A549 (cell line): ENCODE measurements around the gene EPHB4. TPM values are rescaled to one million over a fixed set of nuclear protein-coding genes. Genes with fewer than 3 reads are reported as not detected.
A peak's percentile ranks its signal among the peaks of the same experiment; 100 is the strongest.

Source experiments
- ATAC-seq, 2 experiments: fragments of 200-7000 bp in 1 of 2; fragments of >200 bp in 1 of 2; cut with Nextera tagmentation in 1 of 2; cut with Tn5 transposase in 1 of 2; 3 replicates each; pipeline versions ENCODE4 v1.8.0 to v1.9.1; 2018 to 2020; ENCODE audit warnings: mild to moderate bottlenecking in 1 of 2, moderate library complexity in 1 of 2
- CTCF ChIA-PET: fragments of 300-600 bp; sonication (Branson Sonifier 250); formaldehyde crosslinking; extraction: SDS; loops from one replicate; lab custom pipeline; 2021; ENCODE audit warnings: antibody characterized with exemption, inconsistent platforms; lab: Yijun Ruan, JAX
- POLR2A ChIA-PET: fragments of 350-600 bp; formaldehyde crosslinking; extraction: SDS; loops from one replicate; lab custom pipeline; 2021; ENCODE audit warnings: antibody characterized with exemption, inconsistent platforms; lab: Yijun Ruan, JAX
- DNase-seq, 2 experiments: peaks; one replicate each; pipeline versions ENCODE4 v3.0.0 to v3.0.0-alpha.2; 2011 to 2016; ENCODE audit warnings: low read depth in 1 of 2, low spot score in 1 of 2
- FAIRE-seq: peaks from 2 replicates; lab custom pipeline; 2011; peaks lifted over from hg19 to GRCh38; lab: Jason Lieb, UNC
- H3K27ac ChIP-seq, 2 experiments: fragments of >200 bp; sonication (Bioruptor Twin); formaldehyde crosslinking; 3 replicates each; pipeline ENCODE4 v1.5.1; 2016 to 2017
- H3K4me1 ChIP-seq: fragments of >200 bp; sonication (Bioruptor Twin); formaldehyde crosslinking; 3 replicates; pipeline ENCODE4 v1.6.1; 2016
- H3K4me2 ChIP-seq: fragments of >200 bp; sonication (Bioruptor Twin); formaldehyde crosslinking; 3 replicates; pipeline ENCODE4 v1.6.1; 2016
- H3K4me3 ChIP-seq: fragments of >200 bp; sonication (Bioruptor Twin); formaldehyde crosslinking; 3 replicates; pipeline ENCODE4 v1.5.1; 2016
- H3K9me3 ChIP-seq: fragments of >200 bp; sonication (Bioruptor Twin); formaldehyde crosslinking; 3 replicates; pipeline ENCODE4 v1.6.1; 2016
- CHD2 ChIP-seq: fragments of 150-350 bp; IDR thresholded peaks from 2 replicates; pipeline ENCODE4 v1.6.1; 2014; ENCODE audit warnings: low read length; ENCODE audit not compliant: partially characterized antibody
- EHF ChIP-seq: fragments of 250-450 bp; sonication (Bioruptor Pico); IDR thresholded peaks from 2 replicates; pipeline ENCODE4 v1.5.0; 2020; ENCODE audit warnings: mild to moderate bottlenecking
- ELK1 ChIP-seq: fragments of 150-350 bp; IDR thresholded peaks from 2 replicates; pipeline ENCODE4 v1.6.1; 2014; ENCODE audit warnings: low read depth, mild to moderate bottlenecking, low read length
- EP300 ChIP-seq, 2 experiments: fragments of >200 bp; sonication (Bioruptor Twin); formaldehyde crosslinking; IDR thresholded peaks; 2 replicates in 1 of 2; 3 replicates in 1 of 2; pipeline ENCODE4 v1.6.1; 2016 to 2017
- ESRRA ChIP-seq: fragments of 150-350 bp; IDR thresholded peaks from 2 replicates; pipeline ENCODE4 v1.6.1; 2014; ENCODE audit warnings: mild to moderate bottlenecking, low read length, borderline replicate concordance
- FOSL2 ChIP-seq, 2 experiments: fragments of 450-650 bp in 1 of 2; fragments of >200 bp in 1 of 2; sonication (Bioruptor Twin) in 1 of 2; formaldehyde crosslinking; IDR thresholded peaks; 2 replicates each; pipeline versions ENCODE4 v1.5.0 to v1.6.1; 2016 to 2020; ENCODE audit warnings: mild to moderate bottlenecking in 1 of 2, moderate library complexity in 1 of 2
- HDAC2 ChIP-seq: fragments of 200-600 bp; sonication (generic); IDR thresholded peaks from 2 replicates; pipeline ENCODE4 v1.6.1; 2016
- HEYL ChIP-seq: fragments of 250-450 bp; sonication (Bioruptor Pico); IDR thresholded peaks from 2 replicates; pipeline ENCODE4 v1.8.0; 2021; ENCODE audit warnings: mild to moderate bottlenecking, moderate library complexity
- HMGXB4 ChIP-seq: fragments of 250-450 bp; sonication (Bioruptor Pico); IDR thresholded peaks from 2 replicates; pipeline ENCODE4 v1.5.0; 2021; ENCODE audit warnings: mild to moderate bottlenecking, moderate library complexity, borderline replicate concordance
- JUNB ChIP-seq: fragments of >200 bp; sonication (Bioruptor Twin); formaldehyde crosslinking; IDR thresholded peaks from 2 replicates; pipeline ENCODE4 v1.6.1; 2016
- KDM5A ChIP-seq: fragments of 200-600 bp; sonication (generic); IDR thresholded peaks from 2 replicates; pipeline ENCODE4 v1.6.1; 2016; ENCODE audit warnings: antibody characterized with exemption, mild to moderate bottlenecking
- NFE2L2 ChIP-seq: fragments of 150-350 bp; conservative IDR thresholded peaks from 2 replicates; pipeline ENCODE4 v1.6.1; 2014; ENCODE audit warnings: low read length
- NR3C1 ChIP-seq: fragments of >200 bp; sonication (Bioruptor Twin); formaldehyde crosslinking; IDR thresholded peaks from 3 replicates; pipeline ENCODE4 v1.6.1; 2017
- POLR2A ChIP-seq: IDR thresholded peaks from 2 replicates; pipeline ENCODE4 v1.6.1; 2012; ENCODE audit warnings: mild to moderate bottlenecking, low read length
- POLR2AphosphoS2 ChIP-seq: conservative IDR thresholded peaks from 2 replicates; pipeline ENCODE4 v1.6.1; 2012; ENCODE audit warnings: low read length, improper control_type of control experiment, inconsistent platforms
- RAD21 ChIP-seq, 2 experiments: fragments of >200 bp in 1 of 2; sonication (Bioruptor Twin) in 1 of 2; formaldehyde crosslinking in 1 of 2; IDR thresholded peaks in 1 of 2; conservative IDR thresholded peaks in 1 of 2; 2 replicates in 1 of 2; 3 replicates in 1 of 2; pipeline ENCODE4 v1.6.1; 2012 to 2018; ENCODE audit warnings: inconsistent platforms in 1 of 2
- RARB ChIP-seq: fragments of 250-450 bp; sonication (Bioruptor Pico); IDR thresholded peaks from 2 replicates; pipeline ENCODE4 v1.8.0; 2021; ENCODE audit warnings: mild to moderate bottlenecking, moderate library complexity
- RCOR1 ChIP-seq: fragments of 150-350 bp; IDR thresholded peaks from 2 replicates; pipeline ENCODE4 v1.6.1; 2014; ENCODE audit warnings: antibody characterized with exemption, low read length, low read depth
- REST ChIP-seq: fragments of 200-600 bp; sonication (generic); IDR thresholded peaks from 2 replicates; pipeline ENCODE4 v1.6.1; 2016; ENCODE audit warnings: antibody characterized with exemption, mild to moderate bottlenecking, moderate library complexity
- RFX5 ChIP-seq: fragments of 450-650 bp; IDR thresholded peaks from 2 replicates; pipeline ENCODE4 v1.7.1; 2014; ENCODE audit warnings: antibody characterized with exemption, mild to moderate bottlenecking, moderate library complexity
- SMC3 ChIP-seq: fragments of >200 bp; sonication (Bioruptor Twin); formaldehyde crosslinking; IDR thresholded peaks from 3 replicates; pipeline ENCODE4 v1.6.1; 2018; ENCODE audit warnings: inconsistent platforms
- ZNF302 ChIP-seq: fragments of 250-450 bp; sonication (Bioruptor Pico); IDR thresholded peaks from 2 replicates; pipeline ENCODE4 v1.9.0; 2021; ENCODE audit warnings: inconsistent platforms, mild to moderate bottlenecking, moderate library complexity
- WGBS: methylation state at CpG from one replicate; pipeline ENCODE4 v1.1.6; 2017; ENCODE audit errors: missing lambda C conversion rate; 5-methylcytosine and 5-hydroxymethylcytosine counted together
- polyA plus RNA-seq, 4 experiments: library from polyadenylated mRNA; depleted of rRNA in 3 of 4; stranded (reverse); fragments of >200 nt; fragmentation: RNase III in 1 of 4; extraction: RNeasy Plus Mini Kit Qiagen cat#74134 plus additional on column Dnase treatment in 1 of 4; gene quantifications; 2 replicates in 3 of 4; 3 replicates in 1 of 4; pipeline ENCODE4 v1.2.3, GENCODE V29; 2011 to 2017

EPHB4 gene
- polyA plus RNA-seq, 2 of the 4 experiments (the other 2 are of a cell fraction): 30.4 to 40.5 TPM

GRCh38 chr7:100825215-100825671 lies 2.1 kb downstream of the EPHB4 start:
- Histone ChIP-seq H3K9me3 (no peaks in the 10 kb centered on the region), H3K4me3 (peak overlapping the region; percentile 100; the same call in 1 of the 3 replicates)
- TF ChIP-seq RAD21 (conservative IDR thresholded peaks at IDR 0.05 in 1 of 2, IDR thresholded peaks at IDR 0.05 in 1 of 2) (no peak), EP300 (IDR thresholded peaks at IDR 0.05) (no peak)
- TF ChIP-seq, all 56 proteins: peak for 0
- no peak for DNase-seq
- no peak for FAIRE-seq
- no peak for ATAC-seq
- CTCF ChIA-PET: interaction anchor here (0.7 to 18.3 kb wide), 16 partner anchors 9 to 133 kb away, joined by 3 to 317 read pairs (median 4); partner anchors contain the start of genes EPO, POP7 and SLC12A9
- WGBS: 79% methylated on average over 16 of the region's 16 CpGs
- POLR2A ChIA-PET: interaction anchor here (0.8 to 1.0 kb wide), 3 partner anchors 13 to 26 kb away, joined by 3 to 5 read pairs (median 3); no protein-coding TSS in a partner anchor
- Histone ChIP-seq H3K4me2 (peak overlapping the region; percentile 98), H3K27ac (peak overlapping the region in 1 of 2 experiments; percentile 99; a peak in 3 of 6 replicates), H3K4me1 (peaks cover 21% of the 10 kb centered on the region; the same call in 2 of the 3 replicates)

- DNase-seq (no peak), FAIRE-seq (no peak), ATAC-seq (no peak)
- ChIA-PET CTCF (interaction anchor here (1.1 to 18.3 kb wide), 8 partner anchors 8 to 133 kb away, joined by 3 to 317 read pairs (median 6); partner anchors contain the start of genes EPO and POP7), POLR2A (interaction anchor here (0.8 kb wide), 1 partner anchor 22 kb away, joined by 5 read pairs; no protein-coding TSS in a partner anchor)
- Histone ChIP-seq H3K27ac (peak overlapping the region in 1 of 2 experiments; percentile 99; a peak in 3 of 6 replicates), H3K4me1 (peaks cover 21% of the 10 kb centered on the region; the same call in 2 of the 3 replicates), H3K4me2 (peak overlapping the region; percentile 98), H3K9me3 (no peaks in the 10 kb centered on the region), H3K4me3 (no peak overlapping the region)
- no peak for TF ChIP-seq HEYL (CRISPR knock-in tag)
- no peak for TF ChIP-seq CHD2
- no peak for TF ChIP-seq EHF (CRISPR knock-in tag)
- no peak for TF ChIP-seq RCOR1
- TF ChIP-seq EP300 (IDR thresholded peaks at IDR 0.05): no peak
- no peak for TF ChIP-seq JUNB
- no peak for TF ChIP-seq NFE2L2
- no peak for TF ChIP-seq POLR2A
- no peak for TF ChIP-seq POLR2AphosphoS2
- no peak for TF ChIP-seq HDAC2
- no peak for TF ChIP-seq RARB
- TF ChIP-seq NR3C1: no peak
- TF ChIP-seq RFX5: no peak
- 83% methylated on average over 17 of the region's 18 CpGs for WGBS
These were observed 2.7 kb downstream of the EPHB4 start for GRCh38 chr7:100824499-100825214.

GRCh38 chr7:100823534-100823933 lies 3.8 kb downstream of the EPHB4 start:
- DNase-seq (no peak), FAIRE-seq (no peak), ATAC-seq (no peak)
- H3K4me1 ChIP-seq: peaks cover 20% of the 10 kb centered on the region; the same call in 2 of the 3 replicates
- ChIA-PET POLR2A (no interaction called here), CTCF (interaction anchor here (1.3 to 18.3 kb wide), 3 partner anchors 17 to 118 kb away, joined by 3 to 317 read pairs (median 11); partner anchors contain the start of genes POP7 and SLC12A9)
- H3K9me3 ChIP-seq: no peaks in the 10 kb centered on the region
- no peak overlapping the region for H3K4me3 ChIP-seq
- 96% methylated on average over 22 of the region's 31 CpGs for WGBS
- H3K27ac ChIP-seq: no peak overlapping the region
- no peak for TF ChIP-seq KDM5A
- no peak for TF ChIP-seq ZNF302
- no peak for TF ChIP-seq SMC3
- TF ChIP-seq REST: no peak
- no peak for TF ChIP-seq ELK1
- no peak for TF ChIP-seq HEYL (CRISPR knock-in tag)
- TF ChIP-seq RAD21 (conservative IDR thresholded peaks at IDR 0.05 in 1 of 2, IDR thresholded peaks at IDR 0.05 in 1 of 2): no peak
- no peak for TF ChIP-seq ESRRA
- TF ChIP-seq HMGXB4 (CRISPR knock-in tag): no peak
- no peak for TF ChIP-seq FOSL2 (IDR thresholded peaks at IDR 0.05)
- no peak for TF ChIP-seq FOSL2 (CRISPR knock-in tag; IDR thresholded peaks at IDR 0.05)
- H3K4me2 ChIP-seq: no peak overlapping the region
